Measurements from ENCODE around the gene CHCHD10. TPM values are rescaled to one million over a fixed set of nuclear protein-coding genes. Genes with fewer than 3 reads are reported as not detected.

Gene CHCHD10
- total RNA-seq, 1 experiment from 2014 or later, result 86.0 TPM

GRCh38 chr22:23764899-23765881 is 2.6 kb downstream of the CHCHD10 start:
- no peaks in the 10 kb centered on the region for H3K27me3 Mint-ChIP-seq (ENCODE audit: insufficient read depth, unreplicated experiment)
- ChIA-PET POLR2A (interaction anchor here (1.1 kb wide), 1 partner anchor 14 kb away, joined by 3 read pairs; the partner anchor contains the start of gene ZNF70), CTCF (interaction anchor here (0.7 kb wide), 1 partner anchor 85 kb away, joined by 3 read pairs; no protein-coding TSS in a partner anchor)
- H3K27ac Mint-ChIP-seq (ENCODE audit: low read depth, unreplicated experiment), result no peak overlapping the region
- intact Hi-C loops (cut with micrococcal nuclease), result loop anchor here (5.0 kb wide), 2 partner anchors 82 to 223 kb away; no protein-coding TSS in a partner anchor
- BruUV-seq (replicated peaks), result no TSS peak
- no peaks in the 10 kb centered on the region for H3K36me3 Mint-ChIP-seq (ENCODE audit: insufficient read depth, unreplicated experiment)
- no peak for DNase-seq (ENCODE audit: unreplicated experiment)
- TF ChIP-seq CTCF (IDR thresholded peaks at IDR 0.05; ENCODE audit: unreplicated experiment), result no peak
- peaks cover 9% of the 10 kb centered on the region for H3K4me1 Mint-ChIP-seq (ENCODE audit: insufficient read depth, unreplicated experiment)
- H3K4me3 Mint-ChIP-seq (ENCODE audit: unreplicated experiment), result no peak overlapping the region
- H3K9me3 Mint-ChIP-seq (ENCODE audit: unreplicated experiment), result no peaks in the 10 kb centered on the region

- Mint-ChIP-seq H3K4me3 (ENCODE audit: unreplicated experiment) (no peak overlapping the region), H3K4me1 (ENCODE audit: insufficient read depth, unreplicated experiment) (peaks cover 9% of the 10 kb centered on the region), H3K36me3 (ENCODE audit: insufficient read depth, unreplicated experiment) (no peaks in the 10 kb centered on the region), H3K27me3 (ENCODE audit: insufficient read depth, unreplicated experiment) (no peaks in the 10 kb centered on the region), H3K9me3 (ENCODE audit: unreplicated experiment) (no peaks in the 10 kb centered on the region), H3K27ac (ENCODE audit: low read depth, unreplicated experiment) (no peak overlapping the region)
- no peak for TF ChIP-seq CTCF (IDR thresholded peaks at IDR 0.05; ENCODE audit: unreplicated experiment)
- ChIA-PET CTCF (no interaction called here), POLR2A (no interaction called here)
- BruUV-seq (replicated peaks), result no TSS peak
- no peak for DNase-seq (ENCODE audit: unreplicated experiment)
- intact Hi-C loops (cut with micrococcal nuclease), result no loop called here
Measured at GRCh38 chr22:23763954-23764353, 3.8 kb downstream of the CHCHD10 start.

DNA sequence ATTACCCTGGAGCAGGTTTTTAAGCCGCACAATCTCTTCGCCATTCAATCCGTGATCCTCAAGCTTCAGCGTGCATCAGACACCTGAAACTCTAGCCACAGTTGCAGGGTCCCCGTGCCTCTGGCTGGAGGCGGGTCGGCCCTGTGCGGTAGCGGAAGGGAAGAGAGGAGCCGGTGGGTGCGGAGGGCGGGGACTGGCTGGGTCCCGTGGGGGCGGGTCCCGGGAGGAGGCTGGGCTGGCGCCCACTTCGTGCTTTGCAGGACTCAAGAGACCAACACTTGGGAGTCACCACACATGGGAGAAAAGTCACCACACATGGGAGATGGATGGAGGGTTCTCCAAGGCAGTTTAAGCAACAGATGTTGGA is 4.2 kb downstream of the CHCHD10 start:
- POLR2A ChIA-PET, result no interaction called here
- no peaks in the 10 kb centered on the region for H3K27me3 Mint-ChIP-seq (ENCODE audit: insufficient read depth, unreplicated experiment)
- peaks cover 9% of the 10 kb centered on the region for H3K4me1 Mint-ChIP-seq (ENCODE audit: insufficient read depth, unreplicated experiment)
- TF ChIP-seq CTCF (IDR thresholded peaks at IDR 0.05; ENCODE audit: unreplicated experiment), result no peak
- intact Hi-C loops (cut with micrococcal nuclease), result no loop called here
- H3K4me3 Mint-ChIP-seq (ENCODE audit: unreplicated experiment), result no peak overlapping the region
- H3K36me3 Mint-ChIP-seq (ENCODE audit: insufficient read depth, unreplicated experiment), result no peaks in the 10 kb centered on the region
- no peaks in the 10 kb centered on the region for H3K9me3 Mint-ChIP-seq (ENCODE audit: unreplicated experiment)
- H3K27ac Mint-ChIP-seq (ENCODE audit: low read depth, unreplicated experiment), result no peak overlapping the region
- CTCF ChIA-PET, result no interaction called here
- DNase-seq (ENCODE audit: unreplicated experiment), result no peak
- no TSS peak for BruUV-seq (replicated peaks)

DNA sequence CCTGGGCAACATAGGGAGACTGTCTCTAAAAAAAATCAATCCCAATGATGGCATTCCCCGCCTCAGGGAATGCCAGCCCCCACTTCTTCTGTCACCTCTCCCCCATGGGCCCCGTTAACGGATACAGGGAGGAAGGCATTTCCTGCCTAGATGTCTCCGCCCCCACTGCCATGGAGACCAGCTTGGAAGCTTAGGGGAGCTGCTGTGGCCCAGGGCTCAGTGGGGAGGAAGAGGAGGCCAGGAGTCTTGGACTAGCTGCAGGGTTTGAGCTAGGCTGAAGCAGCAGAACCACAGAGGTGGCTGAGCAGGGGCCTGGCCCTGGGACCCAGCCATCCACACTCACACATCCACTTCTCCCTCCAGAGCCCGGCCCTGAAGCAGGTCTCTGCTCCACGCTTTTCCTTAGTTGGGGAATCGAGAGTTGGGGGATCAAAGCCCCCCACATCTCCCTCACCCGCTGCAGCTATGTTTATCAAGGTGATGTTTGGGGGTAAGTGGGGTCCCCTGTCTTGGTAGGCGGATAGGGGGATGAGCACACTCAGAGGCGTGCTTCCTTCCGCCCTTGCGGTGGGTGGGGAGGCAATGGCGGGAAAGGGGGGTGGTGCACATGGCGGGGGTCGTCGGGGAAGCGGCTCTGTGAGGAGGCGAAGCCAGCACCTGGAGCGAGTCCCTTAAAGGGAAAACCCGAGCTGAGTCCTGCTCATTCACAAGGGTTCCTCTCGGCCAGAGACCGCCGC is 4.8 kb downstream of the CHCHD10 start, which contains the start of gene C22orf15:
C22orf15 (plus strand) TSS at position 149 of the 737 bp plus-strand sequence; CDS start at position 466, 317 bp downstream.
- intact Hi-C loops (cut with micrococcal nuclease), result no loop called here
- no peaks in the 10 kb centered on the region for H3K36me3 Mint-ChIP-seq (ENCODE audit: insufficient read depth, unreplicated experiment)
- DNase-seq (ENCODE audit: unreplicated experiment), result no peak
- H3K9me3 Mint-ChIP-seq (ENCODE audit: unreplicated experiment), result no peaks in the 10 kb centered on the region
- no peaks in the 10 kb centered on the region for H3K27me3 Mint-ChIP-seq (ENCODE audit: insufficient read depth, unreplicated experiment)
- no peak within 1 kb of the TSS for H3K4me3 Mint-ChIP-seq (ENCODE audit: unreplicated experiment)
- H3K27ac Mint-ChIP-seq (ENCODE audit: low read depth, unreplicated experiment), result no peak within 1 kb of the TSS
- CTCF ChIA-PET, result no interaction called here
- H3K4me1 Mint-ChIP-seq (ENCODE audit: insufficient read depth, unreplicated experiment), result peaks cover 9% of the 10 kb centered on the region
- BruUV-seq (replicated peaks), result no TSS peak
- no peak for TF ChIP-seq CTCF (IDR thresholded peaks at IDR 0.05; ENCODE audit: unreplicated experiment)
- POLR2A ChIA-PET, result interaction anchor here (0.6 kb wide), 1 partner anchor 148 kb away, joined by 3 read pairs; no protein-coding TSS in a partner anchor
